Measurements from ENCODE around the gene VPS37B. TPM values are rescaled to one million over a fixed set of nuclear protein-coding genes. Genes with fewer than 3 reads are reported as not detected.
A peak's percentile ranks its signal among the peaks of the same experiment; 100 is the strongest.

Gene VPS37B
- total RNA-seq, 1 donor from 2014 or later, result 24.4 TPM

DNA sequence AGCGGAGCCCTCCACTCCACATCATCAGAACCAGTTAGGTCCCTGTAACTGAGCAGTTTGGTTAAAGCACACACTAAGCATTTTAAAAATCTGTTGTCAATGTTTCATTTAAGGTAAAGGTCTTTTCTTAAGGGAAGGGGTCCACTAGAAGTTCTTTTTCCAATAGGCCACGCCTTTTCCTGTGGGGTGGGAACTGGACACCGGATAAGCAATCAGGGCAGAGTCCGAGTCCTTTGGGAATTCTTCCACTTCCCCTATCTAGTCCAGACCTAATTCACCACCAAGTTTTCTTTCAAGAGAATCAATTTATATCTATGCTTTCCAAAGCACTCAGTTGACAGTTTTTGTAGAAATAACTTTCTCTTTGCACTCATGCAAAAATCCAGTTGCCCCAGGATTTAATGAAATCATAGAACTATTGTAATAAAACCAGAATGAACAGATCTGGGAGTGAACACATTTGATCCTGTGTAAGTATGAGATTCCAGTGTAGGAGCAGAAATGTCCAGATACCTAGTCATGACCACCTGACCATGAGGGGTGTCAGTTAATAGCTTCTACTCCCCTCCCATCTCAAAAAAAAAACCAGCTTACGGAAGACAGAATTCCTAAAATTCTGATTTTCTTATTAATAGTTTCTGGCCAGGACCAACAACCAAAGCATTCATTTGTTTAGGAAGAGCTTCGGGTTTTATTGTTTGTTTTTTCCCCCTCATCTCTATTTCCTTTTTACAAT is 11.7 kb downstream of the VPS37B start:
- Mint-ChIP-seq H3K36me3 (ENCODE audit: low read depth) (no peaks in the 10 kb centered on the region), H3K4me1 (ENCODE audit: low read depth) (peaks cover 67% of the 10 kb centered on the region), H3K27ac (ENCODE audit: unreplicated experiment) (no peak overlapping the region), H3K27me3 (ENCODE audit: low read depth) (no peaks in the 10 kb centered on the region), H3K4me3 (ENCODE audit: unreplicated experiment) (no peak overlapping the region), H3K9me3 (ENCODE audit: low read depth) (no peaks in the 10 kb centered on the region)
- no peak for DNase-seq (ENCODE audit: low spot score)
- TF ChIP-seq, protein P1, sequence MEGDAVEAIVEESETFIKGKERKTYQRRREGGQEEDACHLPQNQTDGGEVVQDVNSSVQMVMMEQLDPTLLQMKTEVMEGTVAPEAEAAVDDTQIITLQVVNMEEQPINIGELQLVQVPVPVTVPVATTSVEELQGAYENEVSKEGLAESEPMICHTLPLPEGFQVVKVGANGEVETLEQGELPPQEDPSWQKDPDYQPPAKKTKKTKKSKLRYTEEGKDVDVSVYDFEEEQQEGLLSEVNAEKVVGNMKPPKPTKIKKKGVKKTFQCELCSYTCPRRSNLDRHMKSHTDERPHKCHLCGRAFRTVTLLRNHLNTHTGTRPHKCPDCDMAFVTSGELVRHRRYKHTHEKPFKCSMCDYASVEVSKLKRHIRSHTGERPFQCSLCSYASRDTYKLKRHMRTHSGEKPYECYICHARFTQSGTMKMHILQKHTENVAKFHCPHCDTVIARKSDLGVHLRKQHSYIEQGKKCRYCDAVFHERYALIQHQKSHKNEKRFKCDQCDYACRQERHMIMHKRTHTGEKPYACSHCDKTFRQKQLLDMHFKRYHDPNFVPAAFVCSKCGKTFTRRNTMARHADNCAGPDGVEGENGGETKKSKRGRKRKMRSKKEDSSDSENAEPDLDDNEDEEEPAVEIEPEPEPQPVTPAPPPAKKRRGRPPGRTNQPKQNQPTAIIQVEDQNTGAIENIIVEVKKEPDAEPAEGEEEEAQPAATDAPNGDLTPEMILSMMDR (IDR thresholded peaks at IDR 0.05), result no peak

DNA sequence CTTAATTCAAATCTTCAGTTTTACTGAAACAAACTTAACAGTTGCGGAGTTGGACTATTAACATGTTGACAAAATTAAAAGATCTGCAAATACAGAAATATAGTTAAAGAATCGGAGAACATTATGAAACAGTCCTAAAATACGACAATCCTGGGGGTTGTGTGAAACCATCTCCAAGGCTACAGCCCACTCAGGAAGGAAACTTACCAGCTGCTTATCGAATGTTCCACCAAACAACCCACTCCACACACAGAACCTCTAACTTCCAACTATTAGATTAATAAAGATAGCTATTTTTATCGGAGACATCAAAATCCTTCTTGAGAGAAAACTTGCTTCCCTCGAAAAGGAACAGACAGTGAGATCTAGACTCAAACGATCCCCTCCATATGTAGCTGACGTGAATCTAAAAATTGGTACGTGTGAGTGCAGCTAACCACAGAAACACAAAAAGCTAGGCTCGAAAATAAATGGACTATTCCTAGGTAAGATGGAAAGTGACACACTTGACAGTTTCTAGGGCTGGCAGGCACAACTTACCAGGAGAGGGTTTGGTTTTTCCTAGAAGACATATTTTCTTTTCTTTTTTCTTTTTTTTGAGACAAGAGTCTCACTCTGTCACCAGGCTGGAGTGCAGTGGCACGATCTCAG is 12.9 kb downstream of the VPS37B start:
- Mint-ChIP-seq H3K4me3 (ENCODE audit: unreplicated experiment) (no peak overlapping the region), H3K27ac (ENCODE audit: unreplicated experiment) (no peak overlapping the region), H3K27me3 (ENCODE audit: low read depth) (no peaks in the 10 kb centered on the region), H3K4me1 (ENCODE audit: low read depth) (peaks cover 60% of the 10 kb centered on the region), H3K9me3 (ENCODE audit: low read depth) (no peaks in the 10 kb centered on the region), H3K36me3 (ENCODE audit: low read depth) (no peaks in the 10 kb centered on the region)
- TF ChIP-seq, protein P1 (IDR thresholded peaks at IDR 0.05), result no peak
- no peak for DNase-seq (ENCODE audit: low spot score)

DNA sequence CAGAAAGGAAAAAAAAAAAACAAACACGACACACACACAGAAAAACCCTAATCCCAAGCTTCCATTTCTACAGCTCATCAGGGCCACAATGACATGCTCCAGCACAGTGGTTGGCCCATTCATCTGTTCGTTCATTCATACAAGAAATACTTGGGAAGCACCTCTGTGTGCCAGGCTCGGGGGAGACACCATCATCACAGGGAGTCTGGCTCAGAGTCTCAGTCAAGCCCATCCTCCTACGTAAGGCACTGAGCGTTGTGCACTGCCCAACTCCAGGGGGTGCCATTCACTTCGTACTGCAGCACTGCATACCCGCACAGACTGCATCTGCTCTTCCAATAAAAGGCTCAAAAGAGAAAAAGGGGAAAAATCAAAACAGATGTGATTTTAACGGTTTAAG is 15.3 kb downstream of the VPS37B start:
- H3K4me3 Mint-ChIP-seq (ENCODE audit: unreplicated experiment), result no peak overlapping the region
- H3K4me1 Mint-ChIP-seq (ENCODE audit: low read depth), result peaks cover 60% of the 10 kb centered on the region
- no peak for DNase-seq (ENCODE audit: low spot score)
- H3K27ac Mint-ChIP-seq (ENCODE audit: unreplicated experiment), result peak overlapping the region; percentile 80
- TF ChIP-seq, protein P1 (IDR thresholded peaks at IDR 0.05), result peak; percentile 73
- H3K36me3 Mint-ChIP-seq (ENCODE audit: low read depth), result no peaks in the 10 kb centered on the region
- no peaks in the 10 kb centered on the region for H3K9me3 Mint-ChIP-seq (ENCODE audit: low read depth)
- no peaks in the 10 kb centered on the region for H3K27me3 Mint-ChIP-seq (ENCODE audit: low read depth)

DNA sequence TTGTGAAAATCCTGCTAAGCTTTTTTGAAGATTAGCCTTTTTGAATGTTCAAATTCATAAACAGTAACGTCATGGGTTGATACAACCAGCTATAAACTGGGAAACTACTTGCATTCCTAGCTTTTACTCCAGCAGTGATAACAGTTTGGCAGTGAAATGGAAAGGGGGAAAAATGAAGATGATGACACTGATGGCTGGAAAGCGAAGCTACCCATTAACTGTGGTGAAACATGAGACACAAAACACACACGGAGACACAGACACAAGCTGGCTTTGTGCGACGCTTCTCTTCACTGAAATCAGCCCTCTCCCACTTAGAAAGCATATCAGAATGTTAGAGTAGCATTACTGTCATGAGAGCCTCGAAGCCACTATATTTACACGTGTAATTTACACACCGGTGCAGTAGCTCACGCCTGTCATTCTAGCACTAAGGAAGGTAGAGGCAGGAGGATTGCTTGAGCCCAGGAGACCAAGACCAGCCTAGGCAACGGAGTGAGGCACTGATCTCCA is 15.7 kb downstream of the VPS37B start:
- no peak for DNase-seq (ENCODE audit: low spot score)
- Mint-ChIP-seq H3K27me3 (ENCODE audit: low read depth) (no peaks in the 10 kb centered on the region), H3K36me3 (ENCODE audit: low read depth) (no peaks in the 10 kb centered on the region), H3K9me3 (ENCODE audit: low read depth) (no peaks in the 10 kb centered on the region), H3K27ac (ENCODE audit: unreplicated experiment) (peak overlapping the region; percentile 80), H3K4me3 (ENCODE audit: unreplicated experiment) (no peak overlapping the region), H3K4me1 (ENCODE audit: low read depth) (peaks cover 64% of the 10 kb centered on the region)
- TF ChIP-seq, protein P1 (IDR thresholded peaks at IDR 0.05), result no peak

DNA sequence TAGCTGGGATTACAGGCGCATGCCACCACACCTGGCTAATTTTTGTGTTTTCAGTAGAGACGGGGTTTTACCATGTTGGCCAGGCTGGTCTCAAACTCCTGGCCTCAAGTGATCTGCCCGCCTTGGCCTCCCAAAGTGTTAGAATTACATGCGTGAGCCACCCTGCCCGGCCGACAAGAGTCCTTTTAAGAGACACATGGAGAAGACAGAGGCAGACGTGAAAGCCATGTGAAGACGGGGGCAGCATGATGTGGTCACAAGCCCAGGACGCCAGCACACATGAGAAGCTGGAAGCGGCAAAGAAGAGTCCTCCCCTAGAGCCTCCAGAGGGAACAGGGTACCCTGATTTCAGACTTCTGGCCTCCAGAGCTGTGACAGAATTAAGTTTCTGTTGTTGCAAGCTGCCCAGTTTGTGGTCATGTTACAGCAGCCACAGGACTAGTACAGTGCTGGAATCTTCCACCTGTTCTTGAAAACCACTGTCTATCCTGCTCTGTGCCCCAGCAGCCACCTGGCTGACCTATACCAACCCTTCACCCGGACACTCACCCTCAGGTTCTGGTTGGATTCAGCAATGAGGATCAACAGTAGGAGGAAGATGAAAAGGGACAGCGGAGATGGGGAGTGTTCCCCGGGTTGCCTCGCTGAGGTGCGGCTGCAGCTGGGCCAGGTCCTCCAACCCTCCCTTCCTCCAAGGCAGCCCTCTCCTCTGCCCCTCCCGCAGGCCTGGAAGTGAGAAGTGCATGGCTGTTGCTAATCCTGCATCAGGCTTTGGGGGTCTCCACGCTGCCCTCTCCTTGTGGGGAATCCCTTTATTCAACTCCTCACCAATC is 16.9 kb downstream of the VPS37B start:
- Mint-ChIP-seq H3K9me3 (ENCODE audit: low read depth) (no peaks in the 10 kb centered on the region), H3K4me3 (ENCODE audit: unreplicated experiment) (no peak overlapping the region), H3K27ac (ENCODE audit: unreplicated experiment) (peak overlapping the region; percentile 80), H3K27me3 (ENCODE audit: low read depth) (no peaks in the 10 kb centered on the region), H3K4me1 (ENCODE audit: low read depth) (peaks cover 59% of the 10 kb centered on the region), H3K36me3 (ENCODE audit: low read depth) (no peaks in the 10 kb centered on the region)
- DNase-seq (ENCODE audit: low spot score), result no peak
- TF ChIP-seq, protein P1 (IDR thresholded peaks at IDR 0.05), result no peak
